RKO (cell line): ENCODE results near the gene ATG5.
"Not testable (repeated sequence)": the region's sequence is repeated elsewhere in the genome, so short reads cannot be mapped to it uniquely, and the experiment has no call there.

ENCODE experiments used
- DNase-seq: peaks from one replicate; pipeline ENCODE4 v3.0.0-alpha.2; 2016; ENCODE audit warnings: low spot score

ATG5 gene

DNA sequence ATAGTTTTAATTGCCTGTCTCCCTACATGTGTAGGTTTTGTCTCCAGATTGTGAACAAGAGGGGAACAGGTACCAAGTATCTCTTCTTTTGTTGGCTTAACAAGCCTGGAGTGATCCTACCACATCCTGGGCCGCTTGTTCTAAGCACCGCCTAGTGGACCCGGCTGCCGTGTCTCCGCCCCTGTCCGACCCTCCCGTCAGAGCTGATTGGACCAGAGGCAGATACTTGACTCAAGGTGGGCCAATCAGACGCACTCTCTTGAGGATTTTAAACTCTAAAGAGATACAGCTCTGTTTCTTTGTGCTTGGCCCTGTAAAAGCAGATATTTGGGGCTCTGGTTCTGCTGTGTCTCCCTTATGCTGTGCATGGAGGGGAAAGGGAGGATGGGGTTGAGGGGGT is 171.2 kb downstream of the ATG5 start:
- no peak for DNase-seq

GRCh38 chr6:106152952-106153351 is 172.6 kb downstream of the ATG5 start:
- DNase-seq, result no peak

DNA sequence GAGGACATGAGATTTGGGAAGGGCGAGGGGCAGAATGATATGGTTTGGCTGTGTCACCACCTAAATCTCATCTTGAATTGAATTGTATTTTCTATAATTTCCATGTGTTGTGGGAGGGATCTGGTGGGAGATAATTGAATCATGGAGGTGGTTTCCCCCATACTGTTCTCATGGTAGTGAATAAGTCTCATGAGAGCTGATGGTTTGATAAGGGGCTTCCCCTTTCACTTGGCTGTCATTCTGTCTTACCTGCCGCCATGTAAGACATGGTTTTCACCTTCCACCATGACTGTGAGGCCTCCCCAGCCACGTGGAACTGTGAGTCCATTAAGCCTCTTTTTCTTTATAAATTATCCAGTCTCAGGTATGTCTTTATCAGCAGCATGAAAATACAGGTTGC is 173.1 kb downstream of the ATG5 start:
- not testable (repeated sequence) for DNase-seq

DNA sequence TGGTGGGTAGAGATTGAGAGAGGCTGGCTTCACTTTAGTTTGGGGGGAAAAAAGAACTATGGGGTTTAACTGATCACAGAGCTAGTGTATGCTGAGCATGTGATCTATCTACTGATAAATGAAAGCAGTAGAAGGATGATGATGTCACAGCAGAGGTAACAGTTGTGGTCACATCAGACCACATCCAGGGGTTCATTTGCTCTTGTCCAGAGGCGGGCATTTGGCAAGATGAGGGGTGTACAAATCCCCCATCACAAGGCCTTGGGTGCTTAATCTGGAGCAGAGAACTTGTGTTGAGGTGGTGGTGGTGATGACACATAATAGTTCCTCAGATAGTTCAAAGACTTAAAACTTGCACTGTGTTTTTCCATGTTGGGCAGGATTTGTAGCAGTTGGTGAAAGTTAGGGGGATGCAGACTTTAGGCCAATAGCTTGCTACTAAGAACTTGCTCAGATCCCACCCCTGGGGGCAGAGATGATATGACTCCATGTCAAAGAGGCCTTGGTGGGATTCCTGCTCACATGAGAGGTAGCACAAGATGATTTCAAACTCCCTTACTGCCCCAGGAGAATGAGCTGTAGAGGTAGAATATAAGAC is 176.0 kb downstream of the ATG5 start:
- no peak for DNase-seq

- DNase-seq, result no peak
Observed at GRCh38 chr6:106147476-106147875, 178.1 kb downstream of the ATG5 start.

- DNase-seq, result no peak
Observed at GRCh38 chr6:106146852-106147351, 178.7 kb downstream of the ATG5 start.

DNA sequence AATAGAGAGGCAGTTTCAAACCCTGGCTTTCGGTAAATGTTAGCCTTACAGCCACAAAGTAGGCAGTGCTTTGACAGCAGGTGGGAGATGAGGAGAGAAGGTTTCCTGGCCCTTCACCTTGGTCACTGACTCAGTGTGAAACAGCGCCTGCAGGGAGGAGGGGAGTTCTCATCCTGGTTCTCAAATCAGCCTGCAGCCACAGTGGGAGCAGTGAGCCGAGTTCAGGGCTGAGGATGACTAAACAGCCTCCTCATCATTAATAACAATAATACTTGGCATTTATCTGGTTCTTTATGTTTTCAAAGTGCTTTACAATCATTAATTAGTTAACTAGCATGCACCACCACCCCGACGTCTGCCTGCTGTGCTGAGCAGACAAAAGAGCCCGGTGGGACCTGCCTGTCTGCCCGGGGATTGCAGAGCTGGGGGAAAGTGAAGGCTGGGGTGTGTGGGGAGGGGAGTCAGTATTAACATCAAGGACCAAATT is 179.8 kb downstream of the ATG5 start:
- no peak for DNase-seq

GRCh38 chr6:106145144-106145543 is 180.4 kb downstream of the ATG5 start:
- DNase-seq, result no peak

- DNase-seq, result no peak
Observed at GRCh38 chr6:106143665-106144064, 181.9 kb downstream of the ATG5 start.

DNA sequence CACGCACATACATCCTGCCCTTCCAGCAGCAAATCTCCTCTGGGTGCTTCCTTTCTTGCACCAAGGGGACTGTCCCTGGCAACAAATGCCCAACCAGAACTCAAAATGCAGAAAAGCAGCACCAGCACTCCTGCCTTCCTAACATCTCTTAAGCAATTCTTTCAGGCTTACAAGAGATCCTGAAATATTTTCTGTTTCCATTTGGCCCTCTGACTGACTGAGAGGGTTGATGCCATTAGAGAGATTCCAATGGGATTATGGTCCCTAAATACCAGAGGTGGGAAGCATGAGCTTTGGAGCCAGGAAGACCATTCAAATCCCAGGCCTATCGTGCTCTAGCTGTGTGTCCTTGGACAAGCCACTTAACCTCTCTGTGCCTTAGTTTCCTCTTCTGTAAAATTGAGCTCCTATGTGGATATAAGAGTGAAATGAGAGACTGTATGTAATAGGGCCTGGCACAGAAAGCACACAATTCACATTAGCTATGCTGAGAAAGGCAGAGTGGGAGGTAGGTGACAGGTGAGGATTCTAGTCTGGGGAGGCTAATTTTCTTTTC is 182.6 kb downstream of the ATG5 start:
- no peak for DNase-seq

GRCh38 chr6:106141441-106142237 is 183.9 kb downstream of the ATG5 start:
- no peak for DNase-seq

DNA sequence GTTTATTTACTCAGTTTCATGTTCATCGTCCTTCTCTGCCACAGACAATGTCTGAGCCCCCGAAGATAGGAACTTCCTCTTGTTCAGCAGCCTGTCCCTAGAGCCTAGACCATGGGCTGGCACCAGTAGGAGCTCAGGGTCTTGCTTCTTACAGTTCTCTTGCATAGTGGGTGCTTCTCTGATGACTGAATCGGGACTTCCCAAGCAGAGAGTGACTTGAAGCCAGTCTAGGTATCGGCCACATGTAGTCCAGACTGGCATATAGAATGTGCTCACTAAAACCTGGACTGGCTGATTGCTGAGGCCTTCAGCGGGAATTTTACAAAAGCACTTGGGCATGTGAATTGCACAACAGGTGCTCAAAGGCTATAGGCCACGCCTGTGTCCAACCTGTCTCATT is 187.4 kb downstream of the ATG5 start:
- no peak for DNase-seq

GRCh38 chr6:106136845-106137244 is 188.7 kb downstream of the ATG5 start:
- no peak for DNase-seq

- DNase-seq, result no peak
Observed at GRCh38 chr6:106135911-106136571, 189.5 kb downstream of the ATG5 start.

DNA sequence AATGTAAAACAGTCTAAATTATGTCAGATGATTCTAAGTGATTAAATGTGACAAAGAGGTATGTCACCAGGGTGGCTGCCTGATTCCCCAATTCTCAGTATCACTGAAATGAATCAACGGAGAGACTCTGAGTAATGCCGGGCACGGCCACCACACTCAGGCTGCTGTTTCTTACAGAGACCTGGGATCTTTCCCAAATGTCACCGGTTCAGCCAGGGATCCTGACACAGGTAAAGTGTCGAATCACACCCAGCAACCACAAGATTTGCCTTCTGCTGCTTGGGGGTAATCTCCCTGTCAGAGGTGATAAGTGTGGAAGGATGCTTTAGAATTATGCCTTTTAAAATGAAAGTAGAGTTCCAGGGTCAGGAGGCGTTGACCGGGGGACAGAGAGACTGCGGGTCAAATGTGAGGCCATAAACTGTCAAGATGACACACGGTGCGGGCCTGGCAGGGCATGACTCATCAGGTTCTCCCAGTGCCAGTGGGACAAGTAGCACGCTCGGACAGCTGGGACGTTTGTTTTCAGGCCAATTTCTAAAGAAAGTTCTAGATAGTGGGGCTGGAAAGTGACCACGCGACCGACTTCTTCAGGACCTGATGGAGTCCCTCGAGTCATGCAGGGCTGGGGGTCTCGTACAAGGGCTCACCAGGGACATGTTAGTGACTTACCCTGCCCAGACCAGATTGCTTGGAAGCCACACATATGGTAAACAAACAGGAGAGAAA is 190.5 kb downstream of the ATG5 start:
- peak; percentile 65 for DNase-seq
